Stimulated activated CD4-positive, alpha-beta T cell treated with anti-CD3 and anti-CD28 coated beads, Interleukin-1b, Interleukin-23, amount 100 ng/mL, for 4 hours (primary cell): ENCODE data around the gene RIPK3.
A peak's percentile ranks its signal among the peaks of the same experiment; 100 is the strongest.
"Not testable (repeated sequence)": the region's sequence is repeated elsewhere in the genome, so short reads cannot be mapped to it uniquely, and the experiment has no call there.

ENCODE experiments used
- DNase-seq, 2 donors: peaks; one replicate each; pipeline ENCODE4 v3.0.0-alpha.2; 2020; ENCODE audit warnings: low read depth in 2 of 2

Gene RIPK3

GRCh38 chr14:24347134-24347533 lies 7.3 kb upstream of the RIPK3 start:
- no peak for DNase-seq

DNA sequence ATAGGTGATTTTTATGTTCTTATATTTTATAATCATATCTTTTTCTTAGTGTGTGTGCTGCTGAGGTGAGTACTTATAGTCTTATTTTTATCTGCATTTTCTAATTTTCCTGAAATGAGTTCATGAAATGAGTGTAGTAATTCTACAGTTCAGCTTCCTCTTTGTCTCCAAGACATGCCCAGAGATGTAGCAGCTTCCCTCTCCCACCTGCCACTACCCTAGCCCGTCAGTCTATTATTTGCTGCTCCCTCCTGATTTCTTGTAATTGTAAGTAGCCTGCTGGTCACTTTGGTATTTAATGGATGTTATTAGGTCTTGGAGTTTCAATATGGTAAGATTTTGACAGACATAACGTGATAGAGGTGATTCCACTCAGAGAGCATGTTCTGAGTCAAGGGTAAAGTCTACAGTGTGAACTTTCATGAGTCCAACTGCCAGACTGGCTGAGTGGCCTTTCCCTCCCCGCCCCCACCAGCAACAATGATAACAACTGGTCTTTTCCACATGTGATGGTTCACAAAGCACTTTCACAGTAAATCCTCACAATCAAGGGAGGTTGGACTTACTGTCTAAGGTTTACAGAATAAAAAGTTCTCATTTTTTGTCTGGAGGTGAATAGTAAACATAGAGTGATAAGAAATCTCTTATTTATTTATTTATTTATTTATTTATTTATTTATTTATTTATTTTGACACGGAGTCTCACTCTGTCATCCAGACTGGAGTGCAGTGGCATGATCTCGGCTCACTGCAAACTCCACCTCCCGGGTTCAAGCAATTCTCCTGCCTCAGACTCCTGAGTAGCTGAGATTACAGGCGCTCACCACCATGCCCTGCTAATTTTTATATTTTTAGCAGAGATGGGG lies 4.2 kb upstream of the RIPK3 start:
- no peak for DNase-seq

- DNase-seq: no peak
Measured at GRCh38 chr14:24342889-24343288, 3.1 kb upstream of the RIPK3 start.

GRCh38 chr14:24340606-24341005 lies 815 bp upstream of the RIPK3 start:
- no peak for DNase-seq

- no peak for DNase-seq
Measured at GRCh38 chr14:24338843-24339242, 948 bp downstream of the RIPK3 start.

DNA sequence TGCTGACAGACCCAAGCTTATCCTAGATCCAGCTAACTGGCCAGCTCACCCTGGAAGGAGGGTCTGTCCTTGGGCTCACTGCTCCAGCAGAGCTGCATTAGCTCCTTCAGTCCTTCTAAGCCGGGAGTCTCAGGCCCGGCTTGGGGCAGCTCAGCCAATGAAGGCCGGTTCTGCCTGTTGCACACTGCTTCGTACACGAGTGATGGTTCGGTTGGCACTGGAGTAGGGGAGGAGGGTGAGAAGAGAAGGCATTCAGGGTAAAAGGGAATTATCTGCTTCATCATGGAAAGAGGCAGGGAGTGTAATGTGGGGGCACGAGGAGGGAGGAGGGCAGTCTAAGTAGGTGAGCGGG lies 2.0 kb downstream of the RIPK3 start:
- no peak for DNase-seq

DNA sequence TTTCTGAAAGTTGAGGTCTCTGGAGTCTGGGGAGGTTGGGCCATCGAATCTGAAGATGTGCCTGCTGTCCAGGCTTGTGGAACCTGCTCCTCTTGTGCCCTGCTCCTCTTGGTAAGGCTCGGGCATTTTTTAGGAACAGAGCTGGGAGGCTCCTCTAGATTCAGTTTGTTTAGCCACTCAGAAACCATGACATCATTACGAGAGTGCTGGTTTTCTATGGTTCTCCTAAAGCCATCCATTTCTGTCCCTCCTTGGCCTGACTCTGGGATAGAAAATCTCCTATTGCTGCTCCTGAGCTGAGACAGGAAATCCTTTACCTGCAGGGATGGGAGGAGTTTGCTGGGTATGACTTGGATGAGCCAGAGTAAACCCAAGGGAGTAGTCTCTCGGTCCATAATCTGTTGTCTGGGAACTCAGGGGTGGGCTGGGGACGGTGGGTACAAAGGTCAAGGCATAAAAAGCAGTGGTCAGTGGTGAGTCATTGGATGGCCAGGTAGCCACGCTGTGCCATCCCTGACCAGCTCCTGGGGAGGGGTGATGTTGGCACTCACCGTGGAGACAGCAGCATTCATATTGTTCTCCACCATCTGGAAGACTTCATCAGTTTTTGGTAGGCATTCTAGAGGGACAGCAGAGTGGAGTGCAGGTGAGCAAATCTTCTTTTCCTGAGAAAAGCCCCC lies 2.5 kb downstream of the RIPK3 start:
- no peak for DNase-seq

DNA sequence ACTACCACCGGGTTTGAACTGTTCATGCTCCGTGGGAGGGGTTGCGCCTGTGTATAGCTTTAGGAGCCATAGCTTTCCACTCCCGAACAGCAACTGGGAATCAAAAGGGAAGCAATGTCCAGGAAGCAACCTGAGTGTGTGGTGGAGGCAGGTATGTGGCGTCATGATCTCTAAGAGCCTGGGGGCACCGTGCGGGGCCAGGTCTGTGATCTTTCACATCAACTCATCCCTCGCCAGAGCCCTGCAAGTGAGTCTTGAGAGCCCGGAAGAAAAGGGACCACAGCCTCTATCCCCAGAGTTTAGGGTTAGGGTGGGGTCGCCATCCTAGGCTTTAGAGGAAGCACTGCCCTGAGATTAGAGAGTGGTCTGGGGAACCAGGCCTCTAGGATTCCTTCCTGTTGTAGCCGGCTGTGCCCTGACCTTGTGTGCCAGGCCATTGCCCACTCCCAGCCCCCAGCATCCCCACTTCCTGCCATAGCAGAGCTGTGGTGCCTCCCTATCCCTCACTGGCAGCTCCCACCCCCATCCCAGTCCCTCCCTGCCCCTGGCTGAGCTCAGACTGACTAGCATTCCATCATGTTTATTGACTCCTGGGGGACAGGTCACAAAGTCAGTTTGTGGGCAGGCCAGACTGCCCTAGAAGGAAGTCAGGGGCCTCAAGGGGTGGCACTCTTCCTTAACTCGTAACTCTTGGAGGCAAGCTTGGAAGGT lies 4.2 kb downstream of the RIPK3 start:
- DNase-seq: no peak

GRCh38 chr14:24334431-24335291 lies 5.1 kb downstream of the RIPK3 start, which contains the start of gene ADCY4:
Gene ADCY4, minus strand, starts transcription at chr14:24335071. Its CDS starts 419 bp downstream, at chr14:24334652.
- peak in 1 of 2 donors; percentile 30 for DNase-seq

GRCh38 chr14:24332268-24332993 lies 7.4 kb downstream of the RIPK3 start:
- peak; percentile 60 to 78 for DNase-seq

DNA sequence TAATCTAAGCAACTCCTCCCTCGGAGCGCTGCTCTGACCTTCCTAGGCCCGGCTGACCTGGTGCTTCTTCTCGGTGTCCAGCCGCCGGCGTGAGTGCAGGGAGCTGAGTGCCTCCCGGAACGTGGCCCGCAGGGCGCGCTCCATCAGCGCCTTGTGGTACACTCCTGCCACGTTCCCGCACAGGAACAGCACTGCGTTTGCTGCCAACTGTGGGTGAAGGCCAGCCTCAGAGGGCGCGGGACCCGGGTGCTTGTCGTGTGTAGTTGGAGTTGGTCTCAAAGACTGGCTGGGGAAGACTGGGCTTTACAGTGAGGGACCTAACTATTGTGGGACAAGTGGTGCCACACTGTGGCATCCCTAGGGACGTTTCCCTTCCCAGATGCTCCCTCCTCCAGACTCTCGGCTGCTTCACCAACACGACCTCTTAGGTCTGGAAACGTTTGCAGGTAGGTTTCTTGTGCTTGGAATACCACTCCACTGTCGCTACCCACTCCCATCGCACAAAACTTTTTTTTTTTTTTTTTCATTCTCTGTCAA lies 8.0 kb downstream of the RIPK3 start:
- no peak for DNase-seq

DNA sequence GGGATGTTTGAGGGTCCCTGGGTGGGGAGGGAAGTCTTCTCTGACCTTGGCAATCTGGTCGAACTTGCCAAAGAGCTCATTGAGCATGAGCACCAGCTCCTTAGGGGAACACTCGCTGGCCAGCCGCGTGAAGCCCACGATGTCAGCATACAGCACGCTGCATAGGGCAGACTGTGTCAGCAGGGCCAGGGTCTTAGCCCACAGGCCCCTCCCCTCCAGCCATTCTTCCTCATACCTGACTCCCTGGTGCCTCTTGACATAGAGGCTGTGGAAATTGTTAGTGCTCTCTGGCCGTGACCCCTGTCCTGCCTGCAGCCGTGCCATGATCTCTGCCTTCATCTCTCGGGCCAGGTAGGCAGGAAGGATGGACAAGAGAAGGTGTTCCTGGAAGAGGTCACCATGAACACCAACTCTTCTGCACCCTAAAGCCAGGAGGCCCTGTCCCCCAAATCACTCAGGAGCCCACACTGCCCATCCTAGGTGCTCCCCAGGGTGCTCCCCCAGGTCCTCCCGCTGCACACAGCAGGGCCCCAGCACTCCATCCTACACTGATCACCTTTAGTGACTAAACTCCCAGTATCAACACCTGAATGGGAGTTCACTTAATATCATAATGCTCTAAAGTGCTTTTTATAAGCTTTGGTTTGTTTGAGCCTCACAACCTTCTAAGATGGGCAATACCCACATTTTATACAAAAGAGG lies 8.7 kb downstream of the RIPK3 start:
- DNase-seq: no peak

GRCh38 chr14:24329736-24330135 lies 10.1 kb downstream of the RIPK3 start:
- no peak for DNase-seq

- no peak for DNase-seq
Measured at GRCh38 chr14:24329073-24329663, 10.6 kb downstream of the RIPK3 start.

DNA sequence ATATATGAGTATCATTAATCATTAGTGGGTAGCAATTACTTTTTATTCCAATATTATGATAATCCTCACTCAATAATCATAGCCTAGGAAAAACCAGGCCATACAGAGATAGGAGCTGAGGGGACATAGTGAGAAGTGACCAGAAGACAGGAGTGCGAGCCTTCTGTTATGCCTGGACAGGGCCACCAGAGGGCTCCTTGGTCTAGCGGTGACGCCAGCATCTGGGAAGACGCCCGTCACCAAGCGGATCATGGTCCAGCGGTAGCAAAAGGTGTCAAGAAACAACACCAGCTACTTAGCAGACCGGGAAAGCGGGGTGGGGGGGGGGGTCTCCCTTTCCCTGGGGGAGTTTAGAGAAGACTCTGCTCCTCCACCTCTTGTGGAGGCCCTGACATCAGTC lies 11.9 kb downstream of the RIPK3 start:
- DNase-seq: not testable (repeated sequence)

DNA sequence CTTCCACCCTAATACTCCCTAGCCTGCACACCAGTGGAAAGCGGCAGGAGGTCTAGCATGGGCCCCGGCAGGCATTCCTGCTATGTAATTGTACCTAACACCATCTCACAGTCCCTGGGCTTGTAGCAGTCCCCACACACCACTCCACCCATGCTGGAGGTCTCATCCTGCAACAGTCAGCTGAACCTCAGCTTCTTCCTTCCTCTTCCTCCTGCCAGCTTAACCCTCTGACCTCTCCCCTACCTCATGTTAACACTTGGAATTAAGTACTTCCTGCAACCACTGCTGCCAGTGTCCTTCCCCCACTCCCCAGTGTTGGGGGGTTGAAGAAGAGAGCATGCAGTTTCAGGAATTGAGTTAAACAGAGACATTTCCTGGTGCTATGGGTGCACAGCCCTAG lies 12.5 kb downstream of the RIPK3 start:
- DNase-seq: no peak

GRCh38 chr14:24325963-24326362 lies 13.8 kb downstream of the RIPK3 start:
- no peak for DNase-seq

- DNase-seq: no peak
Measured at GRCh38 chr14:24325041-24325530, 14.7 kb downstream of the RIPK3 start.

- DNase-seq: no peak
Measured at GRCh38 chr14:24324024-24324423, 15.8 kb downstream of the RIPK3 start.
